ENCODE data around the gene RFC2. TPM values are rescaled to one million over a fixed set of nuclear protein-coding genes. Genes with fewer than 3 reads are reported as not detected.

The RFC2 gene
- total RNA-seq, 1 experiment from 2014 or later = 75.6 TPM

DNA sequence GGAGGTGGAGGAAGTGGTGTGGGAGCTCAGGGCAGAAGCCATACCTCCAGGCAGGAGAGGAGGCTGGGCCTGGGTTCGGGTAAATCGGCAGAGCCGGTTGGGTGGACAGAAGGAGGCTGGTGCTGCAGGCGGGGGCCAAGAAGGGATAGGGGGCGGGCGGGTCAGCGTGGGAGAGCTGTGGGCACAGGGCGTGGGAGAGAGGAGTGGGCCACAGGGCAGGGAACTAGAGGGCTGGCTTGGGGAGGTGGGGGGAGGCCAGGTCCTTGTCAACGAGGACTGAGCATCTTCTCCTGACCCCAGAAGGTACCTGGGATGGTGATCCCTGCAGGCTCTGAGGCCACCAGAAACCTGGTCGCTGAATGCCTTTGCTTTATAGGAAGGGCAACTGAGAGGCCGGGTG is 32.5 kb downstream of the RFC2 start:
- Histone ChIP-seq H3K27me3 (replicated peaks; ENCODE audit: control insufficient read depth, insufficient read depth, low read length) (no peaks in the 10 kb centered on the region), H3K4me3 (ENCODE audit: low read depth, low read length) (no peak overlapping the region), H3K36me3 (ENCODE audit: control insufficient read depth, insufficient read depth, low read length) (no peaks in the 10 kb centered on the region; the same call in 1 of the 2 replicates), H3K4me1 (peaks cover 13% of the 10 kb centered on the region), H3K9me3 (no peaks in the 10 kb centered on the region)
- no peak overlapping the region for H3K27ac Mint-ChIP-seq (ENCODE audit: unreplicated experiment)
- no peak for DNase-seq
- ChIA-PET POLR2A (no interaction called here), CTCF (no interaction called here)
- H3K4me1 Mint-ChIP-seq (ENCODE audit: low read depth, unreplicated experiment) = peaks cover 6% of the 10 kb centered on the region
- TF ChIP-seq, protein P1, sequence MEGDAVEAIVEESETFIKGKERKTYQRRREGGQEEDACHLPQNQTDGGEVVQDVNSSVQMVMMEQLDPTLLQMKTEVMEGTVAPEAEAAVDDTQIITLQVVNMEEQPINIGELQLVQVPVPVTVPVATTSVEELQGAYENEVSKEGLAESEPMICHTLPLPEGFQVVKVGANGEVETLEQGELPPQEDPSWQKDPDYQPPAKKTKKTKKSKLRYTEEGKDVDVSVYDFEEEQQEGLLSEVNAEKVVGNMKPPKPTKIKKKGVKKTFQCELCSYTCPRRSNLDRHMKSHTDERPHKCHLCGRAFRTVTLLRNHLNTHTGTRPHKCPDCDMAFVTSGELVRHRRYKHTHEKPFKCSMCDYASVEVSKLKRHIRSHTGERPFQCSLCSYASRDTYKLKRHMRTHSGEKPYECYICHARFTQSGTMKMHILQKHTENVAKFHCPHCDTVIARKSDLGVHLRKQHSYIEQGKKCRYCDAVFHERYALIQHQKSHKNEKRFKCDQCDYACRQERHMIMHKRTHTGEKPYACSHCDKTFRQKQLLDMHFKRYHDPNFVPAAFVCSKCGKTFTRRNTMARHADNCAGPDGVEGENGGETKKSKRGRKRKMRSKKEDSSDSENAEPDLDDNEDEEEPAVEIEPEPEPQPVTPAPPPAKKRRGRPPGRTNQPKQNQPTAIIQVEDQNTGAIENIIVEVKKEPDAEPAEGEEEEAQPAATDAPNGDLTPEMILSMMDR (IDR thresholded peaks at IDR 0.05; ENCODE audit: insufficient read depth in 1 of 2, low read depth in 1 of 2, low read length in 1 of 2, severe bottlenecking in 1 of 2, unreplicated experiment in 1 of 2) = no peak
- intact Hi-C loops (cut with micrococcal nuclease; ENCODE audit: unreplicated experiment) = loop anchor here (1.0 kb wide), 1 partner anchor 28 kb away; no protein-coding TSS in a partner anchor
- no peak overlapping the region for H3K4me3 Mint-ChIP-seq (ENCODE audit: unreplicated experiment)
- H3K9me3 Mint-ChIP-seq (ENCODE audit: unreplicated experiment) = no peaks in the 10 kb centered on the region
- H3K27me3 Mint-ChIP-seq (ENCODE audit: insufficient read depth, unreplicated experiment) = no peaks in the 10 kb centered on the region
- peaks cover 22% of the 10 kb centered on the region for H3K36me3 Mint-ChIP-seq (ENCODE audit: insufficient read depth, unreplicated experiment)
- no TSS peak for BruUV-seq (replicated peaks)

DNA sequence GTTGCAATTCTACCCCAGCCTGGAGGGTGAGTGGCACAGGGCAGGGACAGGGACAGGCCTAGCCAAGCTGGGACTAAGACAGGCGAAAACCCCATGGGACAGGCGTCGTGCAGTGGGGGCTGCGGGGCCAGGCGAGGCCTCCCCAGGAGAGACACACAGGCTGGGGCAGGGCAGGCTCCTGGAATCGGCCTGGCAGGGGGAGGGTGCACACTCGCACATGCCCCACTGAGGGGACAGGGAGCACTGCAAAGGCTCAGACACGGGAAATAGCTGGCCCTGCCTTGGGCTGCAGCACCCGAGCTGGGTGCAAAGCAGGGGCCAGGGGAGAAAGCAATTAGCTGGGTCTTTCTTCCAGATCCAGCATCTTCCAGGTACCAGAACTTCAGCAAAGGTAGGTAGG is 34.0 kb downstream of the RFC2 start:
- Mint-ChIP-seq H3K4me1 (ENCODE audit: low read depth, unreplicated experiment) (peaks cover 13% of the 10 kb centered on the region), H3K27me3 (ENCODE audit: insufficient read depth, unreplicated experiment) (no peaks in the 10 kb centered on the region), H3K9me3 (ENCODE audit: unreplicated experiment) (no peaks in the 10 kb centered on the region), H3K4me3 (ENCODE audit: unreplicated experiment) (no peak overlapping the region), H3K27ac (ENCODE audit: unreplicated experiment) (peak overlapping the region; percentile 69), H3K36me3 (ENCODE audit: insufficient read depth, unreplicated experiment) (peaks cover 16% of the 10 kb centered on the region)
- CTCF ChIA-PET = interaction anchor here (0.5 to 2.1 kb wide), 4 partner anchors 14 to 181 kb away, joined by 5 to 16 read pairs (median 5); no protein-coding TSS in a partner anchor
- POLR2A ChIA-PET = interaction anchor here (1.0 kb wide), 1 partner anchor 34 kb away, joined by 3 read pairs; no protein-coding TSS in a partner anchor
- no peaks in the 10 kb centered on the region for H3K27me3 ChIP-seq (replicated peaks; ENCODE audit: control insufficient read depth, insufficient read depth, low read length)
- no TSS peak for BruUV-seq (replicated peaks)
- TF ChIP-seq, protein P1 (IDR thresholded peaks at IDR 0.05; ENCODE audit: insufficient read depth in 1 of 2, low read depth in 1 of 2, low read length in 1 of 2, severe bottlenecking in 1 of 2, unreplicated experiment in 1 of 2) = no peak
- H3K4me1 ChIP-seq = peaks cover 13% of the 10 kb centered on the region
- DNase-seq = no peak
- no peaks in the 10 kb centered on the region for H3K9me3 ChIP-seq
- no peak overlapping the region for H3K4me3 ChIP-seq (ENCODE audit: low read depth, low read length)
- no peaks in the 10 kb centered on the region for H3K36me3 ChIP-seq (ENCODE audit: control insufficient read depth, insufficient read depth, low read length)
- intact Hi-C loops (cut with micrococcal nuclease; ENCODE audit: unreplicated experiment) = no loop called here

DNA sequence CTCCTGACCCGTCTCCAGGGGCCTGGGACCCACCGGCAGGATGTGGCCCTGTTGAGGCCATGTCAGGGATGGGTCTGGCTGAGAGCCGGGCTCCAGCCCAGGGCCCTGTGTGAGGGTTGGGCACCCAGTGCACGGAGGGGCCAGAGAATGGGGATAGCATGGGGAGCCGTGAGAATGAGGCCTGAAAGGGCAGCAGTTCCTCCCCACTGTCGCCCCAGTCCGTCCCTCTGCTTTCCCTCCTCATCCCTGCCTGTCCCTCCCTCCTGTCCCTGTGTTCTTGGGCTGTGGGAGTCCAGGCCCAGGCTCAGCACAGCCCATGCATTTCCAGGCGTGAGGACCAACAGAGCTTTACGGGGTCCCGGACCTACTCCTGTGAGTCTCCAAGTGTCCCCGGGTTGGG is 34.8 kb downstream of the RFC2 start:
- CTCF ChIA-PET = interaction anchor here (2.1 kb wide), 1 partner anchor 13 kb away, joined by 16 read pairs; no protein-coding TSS in a partner anchor
- BruUV-seq (replicated peaks) = no TSS peak

More for the DNA sequence above, 34.8 kb downstream of the RFC2 start:
- H3K4me3 Mint-ChIP-seq (ENCODE audit: unreplicated experiment) = no peak overlapping the region
- H3K4me1 Mint-ChIP-seq (ENCODE audit: low read depth, unreplicated experiment) = peaks cover 14% of the 10 kb centered on the region
- TF ChIP-seq, protein P1 (IDR thresholded peaks at IDR 0.05; ENCODE audit: insufficient read depth in 1 of 2, low read depth in 1 of 2, low read length in 1 of 2, severe bottlenecking in 1 of 2, unreplicated experiment in 1 of 2) = no peak
- no peak overlapping the region for H3K27ac Mint-ChIP-seq (ENCODE audit: unreplicated experiment)
- H3K9me3 Mint-ChIP-seq (ENCODE audit: unreplicated experiment) = no peaks in the 10 kb centered on the region
- no peak for DNase-seq
- no peaks in the 10 kb centered on the region for H3K27me3 ChIP-seq (replicated peaks; ENCODE audit: control insufficient read depth, insufficient read depth, low read length)
- peaks cover 13% of the 10 kb centered on the region for H3K4me1 ChIP-seq
- no peaks in the 10 kb centered on the region for H3K27me3 Mint-ChIP-seq (ENCODE audit: insufficient read depth, unreplicated experiment)
- no peak overlapping the region for H3K4me3 ChIP-seq (ENCODE audit: low read depth, low read length)
- peaks cover 16% of the 10 kb centered on the region for H3K36me3 Mint-ChIP-seq (ENCODE audit: insufficient read depth, unreplicated experiment)
- H3K9me3 ChIP-seq = no peaks in the 10 kb centered on the region
- intact Hi-C loops (cut with micrococcal nuclease; ENCODE audit: unreplicated experiment) = no loop called here
- no peaks in the 10 kb centered on the region for H3K36me3 ChIP-seq (ENCODE audit: control insufficient read depth, insufficient read depth, low read length)
- POLR2A ChIA-PET = no interaction called here
